Brain pericyte (primary cell): ENCODE measurements around the gene CTSW.
"Not testable (repeated sequence)": the region's sequence is repeated elsewhere in the genome, so short reads cannot be mapped to it uniquely, and the experiment has no call there.

Source experiments
- DNase-seq: peaks from one replicate; pipeline ENCODE4 v3.0.0-alpha.2; 2012; ENCODE audit warnings: low read depth, low spot score

CTSW gene

DNA sequence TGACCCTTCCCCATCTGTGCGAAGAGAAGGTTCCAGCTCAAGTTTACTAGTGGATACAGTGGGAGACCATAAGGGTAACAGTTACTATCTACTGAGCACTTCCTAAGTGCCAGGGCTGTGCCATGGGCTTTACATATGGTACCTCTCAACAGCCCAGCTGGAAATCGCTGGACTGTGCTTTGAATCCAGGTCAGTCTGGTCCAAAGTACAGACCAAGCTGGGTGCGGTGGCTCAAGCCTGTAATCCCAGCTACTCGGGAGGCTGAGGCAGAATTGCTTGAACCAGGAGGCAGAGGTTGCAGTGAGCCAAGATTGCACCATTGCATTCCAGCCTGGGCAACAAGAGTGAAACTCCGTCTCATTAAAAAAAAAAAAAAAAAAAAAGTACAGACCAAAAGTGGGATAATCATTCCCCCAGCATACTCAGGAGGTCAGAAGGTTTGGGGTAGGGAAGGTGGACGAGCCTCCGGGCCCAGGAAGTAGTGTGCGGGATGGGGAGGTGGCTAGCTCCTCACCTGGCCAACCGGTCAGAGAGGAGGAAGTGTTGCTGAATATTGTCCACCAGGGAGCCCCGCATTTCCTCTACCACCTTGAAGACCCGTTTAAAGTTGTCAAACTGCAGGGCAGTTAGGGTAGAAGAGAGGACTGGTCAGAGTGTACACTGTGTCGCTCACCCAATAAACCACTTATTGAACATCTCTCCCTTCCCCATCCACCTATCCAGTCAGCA, 6.3 kb downstream of the CTSW start:
- no peak for DNase-seq

DNA sequence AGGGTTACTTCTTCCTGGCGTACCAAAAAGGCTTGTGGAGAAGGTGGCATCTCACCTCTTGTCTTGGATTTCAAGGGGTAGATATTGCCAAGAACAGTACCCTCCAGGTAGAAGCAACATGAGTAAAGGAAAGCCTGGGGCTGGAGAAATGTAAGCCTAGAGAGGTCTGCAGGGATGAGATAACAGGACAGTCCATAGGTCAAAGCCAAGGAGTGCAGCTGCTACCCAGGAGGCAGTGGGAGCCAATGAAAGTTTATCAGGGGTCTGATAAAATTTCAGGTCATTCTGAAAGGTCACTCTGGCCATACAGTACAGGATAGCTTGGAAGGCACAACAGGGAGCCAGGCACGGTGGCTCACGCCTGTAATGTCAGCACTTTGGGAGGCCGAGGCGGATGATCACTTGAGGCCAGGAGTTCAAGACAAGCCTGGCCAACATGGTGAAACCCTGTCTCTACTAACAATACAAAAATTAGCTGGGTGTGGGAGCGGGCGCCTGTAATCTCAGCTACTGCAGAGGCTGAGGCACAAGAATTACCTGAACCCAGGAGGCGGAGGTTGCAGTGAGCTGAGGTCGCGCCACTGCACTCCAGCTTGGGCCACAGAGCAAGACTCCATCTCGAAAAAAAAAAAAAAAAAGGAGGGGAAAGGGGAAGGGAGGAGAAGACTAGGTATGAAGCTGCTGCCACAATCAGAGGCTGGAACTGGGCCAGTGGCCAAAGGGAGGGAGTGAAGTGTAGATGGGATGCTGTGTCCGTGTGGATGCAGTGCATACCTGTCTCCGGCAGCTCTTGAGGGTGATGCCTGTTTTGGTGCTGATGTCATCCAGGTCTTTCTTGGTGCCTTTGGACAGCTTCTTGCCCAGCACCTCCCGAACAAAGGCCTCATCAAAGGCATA, 7.4 kb downstream of the CTSW start:
- no peak for DNase-seq

DNA sequence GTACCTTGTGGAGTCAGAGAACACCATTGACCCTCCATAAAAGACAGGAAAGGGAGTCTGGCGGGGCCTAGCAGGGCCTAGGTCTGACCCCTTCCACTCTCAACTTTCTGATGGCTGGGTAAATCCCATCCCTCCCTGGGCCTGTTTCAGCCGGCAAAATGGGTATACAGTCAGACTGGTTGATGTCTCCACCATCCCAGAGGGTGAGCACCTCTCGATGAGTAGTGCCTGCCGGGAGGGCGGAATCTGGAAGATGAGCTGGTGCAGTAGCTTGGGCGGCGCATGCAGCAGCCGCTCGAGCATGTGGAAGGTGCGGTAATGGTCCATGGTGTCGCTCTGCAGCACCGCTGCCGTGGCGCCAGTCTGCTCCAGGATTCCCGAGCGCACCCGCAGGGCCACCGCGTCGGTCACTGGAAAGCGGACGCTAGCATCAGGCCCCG, 8.1 kb downstream of the CTSW start:
- DNase-seq = no peak

DNA sequence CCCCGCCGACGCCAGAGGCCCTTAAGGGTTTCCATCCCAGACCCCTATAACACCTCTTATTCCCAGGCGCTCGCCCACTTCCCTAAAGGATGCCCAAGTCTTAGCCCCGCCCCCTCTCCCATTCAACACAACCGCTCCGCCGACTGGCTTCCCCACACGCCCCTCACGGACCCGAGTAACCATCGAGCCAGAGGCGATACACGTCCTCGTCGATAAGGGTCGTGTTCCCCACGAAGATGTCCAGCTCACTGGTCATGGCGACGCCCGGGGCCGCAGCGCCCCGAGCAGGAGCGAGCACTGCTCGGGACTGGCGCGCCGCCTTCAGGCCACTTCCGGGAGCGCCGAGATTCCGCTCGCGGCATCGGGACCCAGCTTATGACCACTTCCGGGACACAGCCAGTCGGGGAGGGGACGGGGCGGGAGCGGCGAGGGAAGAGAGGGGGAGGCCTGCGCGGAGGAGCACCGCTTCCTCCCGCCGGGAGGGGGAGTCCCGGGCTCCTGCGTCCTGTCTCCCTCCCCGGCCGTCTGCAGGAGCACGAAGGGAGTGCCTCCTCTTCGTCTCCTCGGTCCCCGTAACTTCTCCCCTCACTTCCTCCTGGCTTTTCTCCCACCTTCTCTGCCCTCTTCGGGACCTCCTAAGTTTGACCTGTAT, 8.7 kb downstream of the CTSW start, which contains the start of gene FIBP:
FIBP (minus strand) TSS at position 309 of the 652 bp plus-strand sequence; CDS start at position 256, 53 bp downstream.
- peak; percentile 93 for DNase-seq

DNA sequence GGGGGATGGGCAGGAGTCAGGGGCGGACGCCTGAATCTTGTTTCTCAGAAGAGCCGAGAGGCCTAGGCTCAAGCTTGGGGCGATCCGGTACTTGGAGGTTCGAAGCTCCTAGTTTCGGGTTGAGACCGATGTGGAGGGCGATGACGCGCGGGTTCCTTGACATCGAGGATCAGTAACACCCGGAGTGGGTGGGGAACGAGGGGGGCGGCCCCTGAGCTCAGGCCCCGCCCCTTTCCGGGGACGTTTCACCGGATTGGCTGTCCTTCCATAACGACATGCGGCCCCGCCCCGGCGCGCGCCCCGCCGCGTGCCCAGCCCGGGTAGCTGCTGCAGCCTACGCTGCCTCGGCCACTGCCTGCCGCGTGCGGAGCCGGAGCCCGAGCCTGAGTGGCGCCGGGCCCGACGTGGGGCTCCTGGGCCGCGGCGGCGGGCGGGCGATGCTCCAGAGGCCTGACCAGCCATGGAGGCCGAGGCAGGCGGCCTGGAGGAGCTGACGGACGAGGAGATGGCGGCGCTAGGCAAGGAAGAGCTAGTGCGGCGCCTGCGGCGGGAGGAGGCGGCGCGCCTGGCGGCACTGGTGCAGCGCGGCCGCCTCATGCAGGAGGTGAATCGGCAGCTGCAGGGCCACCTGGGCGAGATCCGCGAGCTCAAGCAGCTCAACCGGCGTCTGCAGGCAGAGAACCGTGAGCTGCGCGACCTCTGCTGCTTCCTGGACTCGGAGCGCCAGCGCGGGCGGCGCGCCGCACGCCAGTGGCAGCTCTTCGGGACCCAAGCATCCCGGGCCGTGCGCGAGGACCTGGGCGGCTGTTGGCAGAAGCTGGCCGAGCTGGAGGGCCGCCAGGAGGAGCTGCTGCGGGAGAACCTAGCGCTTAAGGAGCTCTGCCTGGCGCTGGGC, 10.9 kb downstream of the CTSW start, which contains the start of gene CCDC85B:
CCDC85B (plus strand) TSS at position 350 of the 895 bp plus-strand sequence; CDS start at position 461, 111 bp downstream.
- peak; percentile 80 for DNase-seq

DNA sequence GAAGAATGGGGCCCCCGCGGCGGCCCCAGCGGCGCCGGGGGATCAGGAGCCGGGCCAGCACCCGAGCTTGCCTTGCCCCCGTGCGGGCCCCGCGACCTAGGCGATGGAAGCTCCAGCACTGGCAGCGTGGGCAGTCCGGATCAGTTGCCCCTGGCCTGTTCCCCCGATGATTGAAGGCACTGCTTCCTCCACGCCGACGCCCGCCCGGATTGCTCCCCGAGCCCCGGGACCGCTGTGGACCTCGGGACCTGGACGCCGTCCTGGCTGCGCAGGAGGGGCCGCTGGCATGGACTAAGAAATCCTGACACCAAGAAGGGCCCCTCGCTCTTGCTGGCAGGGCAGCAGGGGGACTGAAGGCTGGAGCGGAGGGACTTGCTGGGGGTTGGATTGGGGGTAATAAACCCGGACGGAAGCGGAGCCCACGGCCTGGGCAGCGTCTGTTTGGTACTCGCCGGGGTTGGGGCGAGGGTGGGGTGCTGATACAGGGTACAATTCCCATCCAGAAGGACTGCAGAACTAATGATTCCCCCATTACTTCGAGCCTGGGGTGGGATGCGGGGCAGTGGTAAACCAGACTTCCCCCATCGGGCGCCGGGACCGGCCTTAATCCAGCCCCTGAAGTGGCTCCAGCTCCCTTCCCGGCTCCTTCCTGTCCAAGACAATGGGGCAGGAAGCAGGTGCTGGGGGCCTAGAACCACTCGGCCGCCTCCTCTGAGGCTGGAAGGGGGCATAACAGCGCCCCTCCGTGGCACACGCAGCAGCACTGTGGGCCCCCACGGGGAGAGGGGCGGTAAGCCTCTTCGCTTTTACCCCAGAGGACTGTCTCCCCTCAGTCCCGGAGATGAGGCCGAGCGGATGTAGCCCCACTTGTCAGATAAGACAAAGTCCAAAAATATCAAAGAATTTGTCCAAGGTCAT, 11.8 kb downstream of the CTSW start:
- no peak for DNase-seq

DNA sequence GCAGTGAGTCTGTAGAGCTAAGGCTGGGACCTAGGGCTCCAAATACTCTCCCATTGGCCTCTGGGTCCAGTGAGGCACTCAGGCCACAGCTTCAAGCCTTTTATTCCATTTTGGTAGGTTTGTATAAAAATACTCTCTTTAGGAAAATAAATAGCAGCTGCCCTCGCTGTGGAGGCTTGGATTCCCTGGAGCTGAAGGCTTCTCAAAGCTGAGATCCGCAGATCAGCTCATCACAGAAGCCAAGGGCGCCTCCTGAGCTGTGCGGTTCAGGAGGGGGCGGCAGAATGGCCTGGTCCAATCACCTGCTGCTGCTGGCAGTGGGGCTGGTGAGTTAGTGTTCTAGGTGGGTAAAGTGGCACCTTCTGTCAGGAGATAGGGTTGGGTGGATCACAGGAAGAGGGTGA, 12.5 kb downstream of the CTSW start:
- not testable (repeated sequence) for DNase-seq

DNA sequence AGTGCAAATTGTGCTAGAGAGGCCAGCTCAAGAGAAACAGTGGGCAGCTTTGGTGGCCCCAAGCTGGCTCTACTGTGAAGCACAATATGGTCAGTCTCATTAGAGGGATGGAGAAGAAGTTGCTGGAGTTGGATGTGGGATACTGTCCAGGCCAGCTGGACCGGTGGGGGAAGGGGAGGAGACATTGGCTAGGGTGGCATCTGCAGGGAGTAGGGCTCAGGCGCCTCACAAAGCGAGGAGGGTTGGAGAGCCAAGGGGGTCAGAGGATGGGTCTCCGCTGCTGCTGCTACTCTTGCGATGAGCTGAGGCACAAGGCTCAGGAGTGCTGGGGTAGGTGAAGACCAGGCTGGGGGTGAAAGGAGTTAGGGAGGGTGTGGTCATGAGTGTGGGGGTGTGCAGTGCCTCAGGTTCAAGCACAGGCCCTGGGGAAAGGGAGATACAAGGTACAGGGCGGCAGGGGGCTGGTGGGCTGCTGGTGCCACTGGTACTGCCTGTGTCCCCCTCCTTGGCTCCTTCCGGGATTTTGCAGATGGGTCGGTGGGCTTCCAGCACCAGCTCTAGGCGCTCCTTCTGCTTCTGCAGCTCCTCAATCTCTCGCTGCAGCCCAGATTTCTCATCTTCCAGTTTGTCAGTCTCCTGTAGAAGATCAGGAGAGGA, 13.2 kb downstream of the CTSW start:
- no peak for DNase-seq

DNA sequence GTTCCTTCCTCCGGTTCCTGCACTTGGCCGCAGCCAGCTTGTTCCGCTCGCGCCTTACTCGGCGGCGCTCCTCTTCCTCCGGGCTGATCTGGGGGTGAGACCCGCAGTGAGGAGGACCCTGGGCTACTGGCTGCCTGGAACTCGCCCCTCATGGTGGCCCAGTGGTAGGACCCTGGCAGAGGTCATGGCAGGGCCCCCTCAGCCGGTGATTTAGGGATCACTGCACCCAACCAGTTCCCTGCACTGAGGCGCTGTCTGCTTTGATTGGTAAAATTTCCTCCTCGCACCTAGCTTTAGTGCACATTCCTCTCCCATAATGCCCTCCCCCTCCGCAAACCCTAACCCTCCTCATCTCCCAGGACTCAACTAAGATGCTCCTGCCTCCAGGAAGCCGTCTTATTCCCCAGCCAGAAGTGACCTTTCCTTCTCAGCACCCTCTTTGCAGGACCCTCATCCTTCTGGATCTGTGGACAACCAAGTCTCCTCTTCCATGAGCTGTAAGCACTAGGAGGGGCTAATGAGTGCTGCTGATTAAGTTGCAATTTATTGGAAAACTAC, 14.5 kb downstream of the CTSW start:
- no peak for DNase-seq

DNA sequence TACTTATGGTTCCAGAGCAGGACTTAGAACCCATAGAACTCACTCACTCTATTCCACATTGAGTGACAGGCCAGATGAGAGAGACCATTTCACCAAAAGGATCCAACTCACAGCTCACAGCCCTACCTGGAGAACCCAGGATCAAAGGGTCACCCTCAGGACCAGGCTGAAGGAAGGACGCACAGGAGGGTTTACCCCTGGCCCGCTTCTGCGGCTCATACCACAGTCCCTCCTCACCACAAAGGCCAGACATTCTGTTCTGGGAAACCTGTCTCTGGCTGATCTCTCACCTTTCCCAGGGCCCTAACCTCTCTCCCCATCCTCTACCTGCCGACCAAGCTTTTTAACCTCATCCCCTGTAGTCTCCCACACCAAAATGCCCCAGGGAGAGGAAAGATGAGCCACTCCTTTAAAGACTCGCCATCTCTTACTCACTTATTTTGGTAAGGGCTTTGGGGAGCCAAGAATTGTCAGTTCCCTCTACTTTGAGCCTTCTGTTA, 15.9 kb downstream of the CTSW start:
- DNase-seq = no peak

DNA sequence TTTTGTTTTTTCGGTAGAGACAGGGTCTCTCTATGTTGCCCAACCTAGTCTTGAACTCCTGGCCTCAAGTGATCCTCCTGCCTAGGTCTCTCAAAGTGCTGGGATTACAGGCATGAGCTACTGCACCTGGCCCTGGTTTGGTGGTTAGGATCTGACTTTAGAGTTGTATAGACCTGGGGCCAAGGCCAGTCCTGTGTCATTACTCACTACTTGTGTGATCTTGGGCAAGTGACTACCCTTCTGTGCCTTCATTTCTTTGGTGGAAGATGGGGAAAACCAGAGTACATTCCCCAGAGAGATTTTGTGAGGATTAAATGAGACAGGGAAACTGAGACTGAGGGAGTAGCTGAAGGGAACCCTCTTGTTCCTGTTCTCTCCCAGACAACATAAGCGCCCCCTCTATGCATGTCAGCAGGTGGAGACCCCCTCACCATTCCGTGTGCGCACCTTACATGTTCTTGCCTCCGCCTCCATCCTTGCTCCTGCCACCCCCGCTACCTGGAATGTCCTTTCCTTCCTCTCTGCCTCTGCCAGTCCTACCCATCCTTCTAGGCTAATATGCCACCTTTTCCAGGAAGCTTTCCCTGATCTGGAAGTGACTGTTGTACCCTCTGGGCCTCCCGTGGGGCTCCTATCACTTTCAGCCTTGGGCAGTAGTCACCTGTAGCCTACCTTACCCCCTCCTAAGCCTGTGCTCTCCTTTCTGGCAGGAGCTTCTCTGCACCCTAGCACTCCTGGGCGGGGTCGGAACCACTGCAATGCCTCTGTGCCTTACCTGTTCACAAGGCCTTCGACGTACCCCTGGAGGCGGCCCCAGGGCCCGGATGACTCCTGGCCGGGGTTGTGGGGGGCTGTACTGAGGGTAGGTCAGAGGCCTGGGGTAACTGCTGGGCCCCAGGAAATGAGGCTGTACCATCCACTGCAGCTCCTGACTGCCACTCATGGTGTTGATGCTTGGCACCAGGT, 16.7 kb downstream of the CTSW start:
- DNase-seq = no peak

DNA sequence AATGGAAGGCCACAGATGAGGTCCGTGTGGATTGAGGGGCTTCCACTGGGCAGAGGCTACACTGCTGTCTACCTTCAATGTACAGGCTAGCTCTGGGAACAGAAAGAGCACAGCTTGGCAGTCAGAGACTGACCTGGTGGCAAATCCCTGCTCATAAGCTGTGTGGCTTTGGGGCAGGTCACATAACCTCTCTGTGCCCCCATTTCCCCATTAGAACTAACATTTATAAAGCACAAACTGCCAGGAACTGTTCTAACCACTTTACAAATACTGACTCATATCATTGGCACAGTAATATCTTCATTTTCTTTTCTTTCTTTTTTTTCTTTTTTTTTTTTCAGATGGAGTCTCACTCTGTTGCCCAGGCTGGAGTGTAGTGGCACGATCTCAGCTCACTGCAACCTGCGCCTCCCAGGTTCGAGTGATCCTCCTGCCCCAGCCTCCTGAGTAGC, 17.4 kb downstream of the CTSW start:
- no peak for DNase-seq

DNA sequence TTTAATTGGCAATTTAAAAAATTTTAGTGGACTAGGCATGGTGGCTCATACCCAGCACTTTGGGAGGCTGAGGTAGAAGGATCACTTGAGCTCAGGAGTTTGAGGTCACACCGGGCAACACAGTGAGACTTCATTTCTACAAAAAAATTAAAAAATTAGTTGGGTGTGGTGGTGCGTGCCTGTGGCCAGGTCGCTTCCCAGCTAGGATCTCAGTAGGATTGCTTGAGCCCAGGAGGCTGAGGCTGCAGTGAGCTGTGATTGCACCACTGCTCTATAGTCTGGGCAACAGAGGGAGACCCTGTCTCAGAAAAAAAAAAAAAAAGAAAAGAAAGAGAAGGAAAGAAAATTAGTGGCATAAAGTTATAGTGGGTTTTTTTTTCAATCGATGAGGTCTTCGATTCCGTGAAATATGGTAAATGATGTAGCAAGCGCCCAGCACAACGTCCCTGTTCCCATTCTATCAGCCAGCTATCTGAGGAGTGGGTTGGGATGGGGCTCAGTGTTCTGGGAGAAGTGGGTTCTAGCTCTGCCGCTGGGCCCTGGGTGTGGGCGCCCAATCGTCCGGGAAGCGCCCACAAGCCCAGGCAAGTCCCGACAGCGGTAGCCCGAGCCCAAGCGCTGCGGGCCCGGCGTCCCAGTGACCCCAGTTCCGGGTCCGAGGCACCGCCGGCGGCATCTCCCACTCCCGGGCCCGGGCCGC, 19.2 kb downstream of the CTSW start:
- no peak for DNase-seq

DNA sequence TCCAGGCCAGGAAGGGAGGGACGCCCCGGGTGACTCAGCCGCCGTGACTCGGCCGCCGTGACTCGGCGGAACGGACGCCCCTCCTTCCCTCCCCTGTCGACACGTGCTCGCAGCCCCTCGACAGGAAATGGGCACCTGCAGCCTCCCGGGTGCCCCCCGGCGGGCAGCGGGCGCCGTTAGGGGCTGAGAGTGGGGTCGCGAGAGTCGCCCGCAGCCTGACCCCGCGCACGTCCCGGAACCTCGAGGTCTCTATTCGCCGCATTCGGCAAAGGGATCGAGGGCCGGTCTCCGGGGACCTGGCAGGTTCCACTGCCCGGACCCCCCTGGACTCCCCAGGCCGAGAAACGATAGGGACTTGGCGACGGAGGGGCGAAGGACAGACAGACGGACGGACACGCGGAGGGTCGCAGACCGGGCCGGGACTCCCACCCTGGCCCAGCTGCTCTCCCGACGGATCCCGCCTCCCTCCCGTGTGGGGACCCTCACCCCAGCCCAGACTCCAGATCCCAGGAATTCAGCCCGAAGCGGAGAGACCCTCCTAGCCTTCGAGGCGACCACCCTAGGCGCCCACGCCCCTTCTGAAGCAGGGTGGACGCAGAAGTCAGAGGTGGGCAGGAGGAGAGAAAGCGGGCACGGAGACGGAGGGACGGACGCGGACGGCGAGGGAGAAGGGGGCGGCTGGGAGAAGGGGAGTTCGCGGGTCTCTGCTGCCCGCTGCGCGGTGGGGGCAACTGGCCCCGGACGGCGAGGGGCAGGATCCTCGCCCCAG, 19.9 kb downstream of the CTSW start:
- DNase-seq = no peak

DNA sequence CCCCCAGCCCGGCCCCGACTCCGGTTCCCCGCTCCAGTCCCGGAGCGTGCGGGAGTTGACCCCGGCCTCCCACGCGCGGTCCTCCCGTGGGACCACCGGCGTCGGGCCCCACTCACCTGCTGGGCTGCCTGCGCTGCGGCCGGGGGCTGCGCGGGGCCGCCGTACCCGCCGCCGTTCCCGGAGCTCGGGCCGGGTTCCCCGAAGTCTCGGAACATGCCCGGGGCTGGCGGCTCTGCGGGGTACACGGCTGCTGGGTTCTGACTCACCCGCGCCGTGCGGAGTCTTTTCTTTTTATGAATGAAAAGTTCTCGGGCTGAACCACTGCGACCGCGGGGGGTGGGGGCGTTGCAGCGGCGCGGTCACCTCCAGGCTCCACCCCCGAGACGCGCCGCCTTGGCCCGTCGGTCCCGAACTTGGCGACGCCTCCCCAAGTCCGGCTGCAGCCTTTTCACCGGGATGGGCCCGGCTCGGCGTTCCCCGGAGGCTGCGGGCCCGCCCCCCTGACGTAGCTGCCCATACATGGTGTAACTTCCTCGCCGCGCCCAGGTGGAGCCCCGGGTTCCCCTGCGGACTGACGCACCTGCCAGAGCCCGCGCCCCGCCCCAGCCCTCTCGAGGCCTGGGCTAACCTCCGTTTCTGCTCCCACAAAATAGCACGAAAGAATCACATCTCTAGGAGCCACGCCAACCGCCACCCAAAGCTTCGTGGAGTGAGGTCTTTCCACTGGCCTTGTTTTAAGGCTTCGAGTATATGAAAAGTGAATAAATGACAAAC, 20.7 kb downstream of the CTSW start, which contains the start of gene FOSL1:
FOSL1 (minus strand) TSS at position 264 of the 774 bp plus-strand sequence; CDS start at position 215, 49 bp downstream.
- peak; percentile 70 for DNase-seq

DNA sequence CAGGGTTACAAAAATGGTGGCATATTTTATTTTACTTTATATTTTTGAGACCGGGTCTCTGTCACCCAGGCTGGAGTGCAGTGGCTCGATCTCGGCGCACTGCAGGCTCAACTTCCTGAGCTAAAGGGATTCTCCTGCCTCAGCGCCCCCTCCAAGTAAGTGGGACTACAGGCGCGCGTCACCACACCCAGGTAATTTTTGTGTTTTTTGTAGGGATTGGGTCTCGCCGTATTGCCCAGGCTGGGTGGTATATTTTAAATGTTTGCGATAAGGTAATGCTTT, 21.2 kb downstream of the CTSW start:
- DNase-seq = no peak
